ENCODE data around the gene UBE2QL1.

GRCh38 chr5:6462671-6463070 lies 14.0 kb downstream of the UBE2QL1 start:
- TF ChIP-seq CTCF (conservative IDR thresholded peaks at IDR 0.05 in 1 of 2, IDR thresholded peaks at IDR 0.05 in 1 of 2; ENCODE audit: extremely low read depth in 1 of 2, insufficient read depth in 1 of 2, low read depth in 1 of 2, low read length in 2 of 2), result no peak
- no peak for TF ChIP-seq EZH2 (IDR thresholded peaks at IDR 0.05; ENCODE audit: borderline replicate concordance, low read length)

Measured in mammary epithelial cell (primary cell).